DND-41 (cell line): ENCODE data around the gene RALA.
"Not testable (repeated sequence)": the region's sequence is repeated elsewhere in the genome, so short reads cannot be mapped to it uniquely, and the experiment has no call there.

Source experiments
- ATAC-seq: fragments of 200-7000 bp; cut with Tn5 transposase; 3 replicates; pipeline ENCODE4 v1.9.1; 2021; ENCODE audit warnings: low read depth; ENCODE audit not compliant: insufficient read depth
- DNase-seq: peaks from one replicate; pipeline ENCODE4 v3.0.0-alpha.2; 2020
- H2AFZ ChIP-seq: 2 replicates; pipeline ENCODE4 v1.6.0; 2012; ENCODE audit warnings: low read depth, low read length
- H3K27ac ChIP-seq: 2 replicates; pipeline ENCODE4 v1.5.1; 2012; ENCODE audit warnings: low read length, inconsistent platforms
- H3K27me3 ChIP-seq: fragments of 200-600 bp; sonication (generic); 2 replicates; pipeline ENCODE4 v1.6.0; 2012; ENCODE audit warnings: low read length, mild to moderate bottlenecking, inconsistent platforms; ENCODE audit not compliant: insufficient read depth, poor library complexity
- H3K36me3 ChIP-seq: 2 replicates; pipeline ENCODE4 v1.5.1; 2012; ENCODE audit warnings: low read length, inconsistent platforms; ENCODE audit not compliant: insufficient read depth
- H3K4me1 ChIP-seq: 2 replicates; pipeline ENCODE4 v1.5.1; 2012; ENCODE audit warnings: mild to moderate bottlenecking, low read length; ENCODE audit not compliant: insufficient read depth
- H3K4me2 ChIP-seq: 2 replicates; pipeline ENCODE4 v1.6.0; 2012; ENCODE audit warnings: mild to moderate bottlenecking, moderate library complexity, low read length, inconsistent platforms; ENCODE audit not compliant: insufficient read depth
- H3K4me3 ChIP-seq, 2 experiments: fragments of 200-600 bp in 1 of 2; shearing (Covaris generic) in 1 of 2; 2 replicates each; pipeline ENCODE4 v1.5.1; 2012 to 2016; ENCODE audit warnings: inconsistent platforms in 2 of 2, low read length in 2 of 2, mild to moderate bottlenecking in 2 of 2, low read depth in 1 of 2, moderate library complexity in 1 of 2
- H3K79me2 ChIP-seq: 2 replicates; pipeline ENCODE4 v1.6.0; 2012; ENCODE audit warnings: low read length, inconsistent platforms; ENCODE audit not compliant: insufficient read depth
- H3K9ac ChIP-seq: 2 replicates; pipeline ENCODE4 v1.6.0; 2012; ENCODE audit warnings: low read depth, mild to moderate bottlenecking, inconsistent platforms, low read length, moderate library complexity
- H3K9me3 ChIP-seq: 2 replicates; pipeline ENCODE4 v1.5.1; 2012; ENCODE audit warnings: low read length, moderate library complexity, mild to moderate bottlenecking, inconsistent platforms; ENCODE audit not compliant: insufficient read depth, severe bottlenecking
- H4K20me1 ChIP-seq: 2 replicates; pipeline ENCODE4 v1.6.0; 2012; ENCODE audit warnings: low read length; ENCODE audit not compliant: insufficient read depth
- EZH2 ChIP-seq: IDR thresholded peaks from 3 replicates; pipeline ENCODE4 v1.6.1; 2012; ENCODE audit warnings: borderline replicate concordance, low read depth, mild to moderate bottlenecking, moderate library complexity, low read length, inconsistent platforms; ENCODE audit not compliant: severe bottlenecking
- TF ChIP-seq, protein P1 (sequence below): IDR thresholded peaks from 2 replicates; pipeline ENCODE4 v1.5.1; 2012; ENCODE audit warnings: borderline replicate concordance, low read length, moderate library complexity, mild to moderate bottlenecking; ENCODE audit not compliant: poor library complexity, severe bottlenecking; ENCODE audit errors: extremely low read depth

The RALA gene

DNA sequence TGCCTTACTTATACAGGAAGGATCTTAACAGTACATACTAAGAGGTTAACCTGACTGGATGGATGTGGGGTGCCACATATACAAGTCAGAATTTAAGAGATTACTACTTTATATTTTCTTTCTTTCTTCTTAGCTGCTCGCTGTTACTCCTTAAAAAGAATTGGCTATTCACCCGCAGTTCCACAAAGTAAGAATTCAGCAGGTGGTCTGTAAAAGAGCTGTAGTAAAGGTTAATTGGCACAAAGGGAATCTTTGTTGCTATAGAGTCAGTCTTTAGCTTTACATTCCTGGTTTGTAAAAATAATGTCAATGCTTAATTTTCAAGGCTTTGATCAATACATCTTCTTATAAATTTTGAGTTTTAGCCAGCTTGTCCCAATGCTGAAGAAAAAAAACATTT lies 43.2 kb downstream of the RALA start:
- TF ChIP-seq, protein P1, sequence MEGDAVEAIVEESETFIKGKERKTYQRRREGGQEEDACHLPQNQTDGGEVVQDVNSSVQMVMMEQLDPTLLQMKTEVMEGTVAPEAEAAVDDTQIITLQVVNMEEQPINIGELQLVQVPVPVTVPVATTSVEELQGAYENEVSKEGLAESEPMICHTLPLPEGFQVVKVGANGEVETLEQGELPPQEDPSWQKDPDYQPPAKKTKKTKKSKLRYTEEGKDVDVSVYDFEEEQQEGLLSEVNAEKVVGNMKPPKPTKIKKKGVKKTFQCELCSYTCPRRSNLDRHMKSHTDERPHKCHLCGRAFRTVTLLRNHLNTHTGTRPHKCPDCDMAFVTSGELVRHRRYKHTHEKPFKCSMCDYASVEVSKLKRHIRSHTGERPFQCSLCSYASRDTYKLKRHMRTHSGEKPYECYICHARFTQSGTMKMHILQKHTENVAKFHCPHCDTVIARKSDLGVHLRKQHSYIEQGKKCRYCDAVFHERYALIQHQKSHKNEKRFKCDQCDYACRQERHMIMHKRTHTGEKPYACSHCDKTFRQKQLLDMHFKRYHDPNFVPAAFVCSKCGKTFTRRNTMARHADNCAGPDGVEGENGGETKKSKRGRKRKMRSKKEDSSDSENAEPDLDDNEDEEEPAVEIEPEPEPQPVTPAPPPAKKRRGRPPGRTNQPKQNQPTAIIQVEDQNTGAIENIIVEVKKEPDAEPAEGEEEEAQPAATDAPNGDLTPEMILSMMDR: no peak
- TF ChIP-seq EZH2: no peak
- no peaks in the 10 kb centered on the region; the same call in 1 of the 2 replicates for H4K20me1 ChIP-seq
- H3K79me2 ChIP-seq: no peaks in the 10 kb centered on the region; the same call in 1 of the 2 replicates
- DNase-seq (no peak), ATAC-seq (no peak)
- H3K36me3 ChIP-seq: no peaks in the 10 kb centered on the region
- H2AFZ ChIP-seq: no peak overlapping the region
- no peak overlapping the region for H3K4me2 ChIP-seq
- no peak overlapping the region for H3K27ac ChIP-seq
- H3K4me1 ChIP-seq: no peaks in the 10 kb centered on the region
- no peak overlapping the region for H3K4me3 ChIP-seq
- H3K27me3 ChIP-seq: no peaks in the 10 kb centered on the region
- no peak overlapping the region for H3K9ac ChIP-seq
- H3K9me3 ChIP-seq: peaks cover 7% of the 10 kb centered on the region

DNA sequence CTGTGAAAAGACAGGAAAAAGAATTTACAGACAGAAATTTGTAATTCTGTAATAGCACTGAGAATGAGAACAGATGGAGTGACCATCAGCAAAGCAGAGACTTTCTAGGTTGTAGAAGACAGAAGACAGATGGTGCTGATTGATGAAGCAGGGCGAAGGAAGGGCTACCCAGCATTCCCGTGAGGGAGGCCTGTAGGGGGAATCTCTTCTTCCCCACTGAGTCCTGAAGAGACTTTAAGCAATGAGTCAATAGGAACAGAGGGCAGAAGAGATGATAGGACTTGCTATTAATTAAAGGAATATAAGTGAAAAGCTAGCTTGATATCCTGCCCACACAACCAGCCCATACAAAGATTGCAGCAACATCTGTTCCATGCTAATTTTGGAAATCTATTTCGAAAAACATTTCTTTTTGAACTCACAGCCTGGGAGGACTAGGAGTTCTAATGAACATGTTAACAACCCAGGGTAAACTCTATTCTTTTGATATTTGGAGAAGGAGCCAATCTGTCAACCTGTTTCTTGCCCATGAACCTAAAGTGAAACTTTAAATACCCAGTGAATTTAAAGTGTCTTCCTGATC lies 44.1 kb downstream of the RALA start:
- no peak overlapping the region for H3K4me3 ChIP-seq
- H3K9ac ChIP-seq: no peak overlapping the region
- no peak overlapping the region for H3K4me2 ChIP-seq
- H3K4me1 ChIP-seq: no peaks in the 10 kb centered on the region
- no peaks in the 10 kb centered on the region for H3K36me3 ChIP-seq
- peaks cover 5% of the 10 kb centered on the region for H3K9me3 ChIP-seq
- DNase-seq: no peak
- no peak overlapping the region for H2AFZ ChIP-seq
- no peak overlapping the region for H3K27ac ChIP-seq
- ATAC-seq: no peak
- TF ChIP-seq EZH2: no peak
- TF ChIP-seq, protein P1: no peak
- no peaks in the 10 kb centered on the region for H3K79me2 ChIP-seq
- no peaks in the 10 kb centered on the region for H3K27me3 ChIP-seq
- H4K20me1 ChIP-seq: no peaks in the 10 kb centered on the region; the same call in 1 of the 2 replicates

DNA sequence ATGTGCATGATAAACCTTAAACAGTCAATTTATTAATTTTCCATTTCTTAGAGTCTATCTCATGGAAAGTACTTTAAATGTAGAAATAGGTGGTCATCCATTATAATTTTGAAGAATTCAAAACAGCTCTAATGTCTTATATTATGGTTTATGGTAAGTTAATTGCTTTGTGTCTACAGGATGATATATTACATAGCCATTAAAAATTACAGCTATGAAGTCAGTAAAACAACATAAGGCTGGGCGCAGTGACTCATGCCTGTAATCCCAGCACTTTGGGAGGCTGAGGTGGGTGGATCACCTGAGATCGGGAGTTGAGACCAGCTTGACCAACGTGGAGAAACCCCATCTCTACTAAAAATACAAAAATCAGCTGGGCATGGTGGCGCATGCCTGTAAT lies 44.9 kb downstream of the RALA start:
- H3K27ac ChIP-seq, H4K20me1 ChIP-seq, H3K9me3 ChIP-seq, H3K4me3 ChIP-seq, H3K4me2 ChIP-seq, DNase-seq, ATAC-seq, H3K36me3 ChIP-seq, H3K27me3 ChIP-seq, H3K79me2 ChIP-seq, H3K9ac ChIP-seq, H3K4me1 ChIP-seq, H2AFZ ChIP-seq: not testable (repeated sequence)

DNA sequence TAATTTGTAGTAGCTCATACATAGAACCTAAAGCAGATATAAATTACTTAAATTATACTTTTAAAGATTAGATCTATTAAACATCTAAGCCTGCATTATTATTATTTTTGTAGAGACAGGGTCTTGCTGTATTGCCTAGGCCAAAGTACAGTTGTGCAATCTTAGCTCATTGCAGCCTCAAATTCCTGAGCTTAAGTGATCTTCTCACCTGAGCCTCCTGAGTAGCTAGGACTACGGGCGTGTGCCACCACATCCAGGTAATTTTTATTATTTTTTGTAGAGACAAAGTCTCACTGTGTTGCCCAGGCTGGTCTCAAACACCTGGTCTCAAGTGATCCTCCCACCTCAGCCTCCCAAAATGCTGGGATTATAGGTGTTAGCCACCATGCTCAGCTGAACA lies 46.7 kb downstream of the RALA start:
- no peak overlapping the region for H2AFZ ChIP-seq
- no peak overlapping the region for H3K4me3 ChIP-seq
- no peak overlapping the region for H3K4me2 ChIP-seq
- H3K9me3 ChIP-seq: no peaks in the 10 kb centered on the region
- no peaks in the 10 kb centered on the region for H3K36me3 ChIP-seq
- H3K27me3 ChIP-seq: no peaks in the 10 kb centered on the region
- no peak overlapping the region for H3K9ac ChIP-seq
- H3K27ac ChIP-seq: no peak overlapping the region
- no peaks in the 10 kb centered on the region for H3K4me1 ChIP-seq
- DNase-seq (no peak), ATAC-seq (no peak)
- H3K79me2 ChIP-seq: peaks cover 6% of the 10 kb centered on the region; the same call in 1 of the 2 replicates
- H4K20me1 ChIP-seq: no peaks in the 10 kb centered on the region; the same call in 1 of the 2 replicates
- TF ChIP-seq, protein P1: no peak
- TF ChIP-seq EZH2: no peak
